NCI-H524 (cell line): ENCODE data around the gene GTF2IRD1.
"Not testable (repeated sequence)": the region's sequence is repeated elsewhere in the genome, so short reads cannot be mapped to it uniquely, and the experiment has no call there.

ENCODE experiments used
- DNase-seq, 2 experiments: peaks; one replicate each; lab custom pipeline; 2025; lab: John Stamatoyannopoulos, UW

The GTF2IRD1 gene

DNA sequence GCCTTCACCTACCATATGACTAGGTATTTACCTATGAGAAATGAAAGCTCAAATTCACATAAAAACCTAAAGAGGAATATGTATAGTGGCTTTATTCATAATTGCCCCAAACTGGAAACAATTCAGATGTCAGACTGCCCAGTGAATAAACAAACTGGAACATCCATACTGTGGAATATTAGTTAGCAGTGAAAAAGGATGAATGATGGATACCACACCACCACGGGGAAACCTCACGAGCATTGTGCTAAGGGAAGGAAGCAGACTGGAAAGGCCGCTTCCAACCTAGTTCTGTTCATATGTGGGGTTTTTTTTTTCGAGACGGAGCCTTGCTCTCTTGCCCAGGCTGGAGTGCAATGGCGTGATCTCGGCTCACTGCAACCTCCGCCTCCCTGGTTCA, 16.8 kb downstream of the GTF2IRD1 start:
- no peak for DNase-seq

DNA sequence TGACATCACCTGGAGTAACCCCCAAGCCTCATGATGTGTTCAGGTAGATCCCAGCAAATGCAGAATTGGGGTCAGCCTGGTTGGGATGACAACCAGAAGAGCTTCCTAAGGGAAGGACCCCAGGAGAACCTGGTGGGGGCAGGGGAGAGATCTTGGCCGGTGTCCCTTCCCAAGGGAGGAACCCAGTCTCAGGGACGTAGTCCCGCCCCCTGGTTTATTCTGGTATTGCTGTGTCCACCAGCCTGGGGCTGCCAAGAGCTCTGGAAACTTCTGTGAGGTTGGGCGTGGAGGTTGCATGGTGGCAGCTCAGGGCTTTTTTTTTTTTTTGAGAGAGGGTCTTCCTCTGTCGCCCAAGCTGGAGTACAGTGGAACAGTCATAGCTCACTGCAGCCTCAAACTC, 19.4 kb downstream of the GTF2IRD1 start:
- no peak for DNase-seq

DNA sequence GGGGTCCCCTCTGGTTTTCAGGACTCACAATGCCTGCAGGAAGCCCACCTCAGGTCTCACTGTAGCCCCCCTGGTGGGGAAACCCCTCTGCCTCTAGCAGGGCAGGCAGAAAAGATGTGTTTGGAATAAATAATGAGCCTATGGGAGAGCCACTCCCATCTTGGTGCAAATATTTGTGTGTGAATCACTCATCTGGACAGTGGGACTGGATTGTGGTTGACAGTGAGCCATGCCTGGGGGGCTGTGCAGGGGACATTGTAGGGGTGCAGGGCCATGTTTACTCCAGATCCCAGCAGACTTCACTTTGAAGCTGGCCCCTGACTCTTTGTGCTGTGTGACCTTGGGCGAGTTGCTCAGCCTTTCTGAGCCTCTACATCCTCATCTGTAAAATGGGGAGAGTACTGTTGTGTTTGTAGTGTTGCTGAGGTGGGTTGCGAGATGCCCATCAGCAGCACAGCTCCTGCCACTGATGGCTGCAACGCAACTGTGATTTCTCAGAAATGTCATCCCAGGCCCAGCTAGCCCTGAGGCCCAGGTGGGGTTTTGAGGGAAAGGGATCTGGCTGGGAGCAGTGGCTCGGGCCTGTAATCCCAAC, 20.7 kb downstream of the GTF2IRD1 start:
- no peak for DNase-seq

DNA sequence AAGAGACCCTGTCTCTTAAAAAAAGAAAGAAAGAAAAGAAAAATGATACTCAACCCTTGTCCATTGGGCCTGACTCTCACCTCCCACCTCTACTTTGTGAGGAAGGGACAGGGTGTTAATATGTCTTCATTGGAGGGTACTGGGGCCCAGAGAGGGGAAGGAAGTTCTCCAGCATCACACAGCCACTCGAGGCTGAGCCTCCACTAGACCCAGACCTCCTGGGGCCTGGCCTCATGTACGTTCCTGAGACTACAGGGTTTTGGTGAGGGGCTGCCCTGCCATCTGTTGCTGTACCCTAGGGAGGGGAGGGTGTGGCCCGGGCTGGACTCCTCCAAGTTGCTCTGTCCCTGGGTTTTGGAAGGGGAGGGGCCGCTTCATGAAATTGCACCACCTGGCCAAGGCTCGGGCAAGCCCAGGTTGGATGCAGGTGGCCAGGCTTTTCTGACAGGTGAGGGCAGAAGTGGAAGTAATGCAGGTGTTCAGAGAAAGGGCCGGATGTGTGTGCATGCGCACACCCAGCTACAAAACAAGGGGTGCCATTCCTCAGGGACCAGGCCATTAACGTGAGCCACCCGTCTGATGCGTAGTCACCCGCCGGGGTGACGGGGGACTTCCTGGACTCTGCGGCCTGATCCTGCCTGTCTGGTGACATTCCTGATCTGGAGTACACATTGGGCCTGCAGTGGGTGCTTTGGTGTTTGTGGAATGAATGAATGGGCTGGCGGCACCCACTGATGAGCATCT, 21.7 kb downstream of the GTF2IRD1 start:
- DNase-seq: no peak

DNA sequence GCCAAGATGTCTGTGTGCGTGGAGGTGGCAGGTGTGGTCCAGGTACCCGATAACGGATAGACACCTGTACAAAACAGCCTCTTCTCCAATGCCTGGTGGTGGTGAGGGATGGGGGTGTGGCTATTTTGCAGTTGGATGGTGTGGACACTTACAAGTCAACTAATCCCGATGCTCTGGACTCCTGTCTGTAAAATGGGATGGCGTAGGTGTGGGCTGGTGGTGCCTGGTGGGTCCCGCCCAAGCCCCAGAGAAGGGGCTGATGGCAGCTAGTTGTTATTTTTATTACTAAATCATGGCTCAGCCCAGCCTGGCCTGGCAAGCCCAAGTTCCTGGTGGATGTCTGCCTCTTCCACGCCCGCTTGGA, 22.3 kb downstream of the GTF2IRD1 start:
- DNase-seq: no peak

DNA sequence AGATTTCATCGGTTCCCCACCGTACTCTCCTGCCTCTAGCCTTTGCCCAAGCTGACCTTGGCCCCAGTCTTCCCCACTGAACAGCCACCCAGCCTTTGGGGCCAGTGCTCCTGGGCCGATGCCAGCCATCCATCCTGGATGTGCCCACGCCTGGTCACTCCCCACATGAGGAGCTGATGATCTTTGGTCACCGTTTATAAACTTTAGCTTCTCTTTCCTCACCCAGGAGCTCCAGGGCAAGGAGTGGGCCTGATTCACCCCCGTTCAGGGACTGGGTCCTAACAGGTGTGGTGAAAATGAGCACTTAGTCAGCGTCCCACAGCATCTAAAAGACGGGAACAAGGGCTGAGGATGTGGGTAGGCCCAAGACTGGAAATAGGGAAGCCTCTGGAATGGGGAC, 22.9 kb downstream of the GTF2IRD1 start:
- DNase-seq: no peak

DNA sequence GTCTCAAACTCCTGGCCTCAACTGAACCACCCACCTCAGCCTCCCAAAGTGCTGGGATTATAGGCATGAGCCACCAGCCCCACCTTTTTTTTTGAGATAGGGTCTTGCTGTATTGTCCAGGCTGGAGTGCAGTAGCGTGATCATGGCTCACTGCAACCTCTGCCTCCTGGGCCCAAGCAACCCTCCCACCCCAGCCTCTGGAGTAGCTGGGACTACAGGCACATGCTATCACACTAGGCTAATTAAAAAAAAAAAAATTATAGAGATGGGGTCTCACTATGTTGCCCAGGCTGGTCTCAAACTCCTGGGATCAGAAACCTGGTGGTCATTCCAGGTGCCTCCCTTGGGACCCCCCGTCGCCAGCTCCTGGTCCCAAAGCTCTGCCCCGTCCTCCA, 25.0 kb downstream of the GTF2IRD1 start:
- DNase-seq: no peak

DNA sequence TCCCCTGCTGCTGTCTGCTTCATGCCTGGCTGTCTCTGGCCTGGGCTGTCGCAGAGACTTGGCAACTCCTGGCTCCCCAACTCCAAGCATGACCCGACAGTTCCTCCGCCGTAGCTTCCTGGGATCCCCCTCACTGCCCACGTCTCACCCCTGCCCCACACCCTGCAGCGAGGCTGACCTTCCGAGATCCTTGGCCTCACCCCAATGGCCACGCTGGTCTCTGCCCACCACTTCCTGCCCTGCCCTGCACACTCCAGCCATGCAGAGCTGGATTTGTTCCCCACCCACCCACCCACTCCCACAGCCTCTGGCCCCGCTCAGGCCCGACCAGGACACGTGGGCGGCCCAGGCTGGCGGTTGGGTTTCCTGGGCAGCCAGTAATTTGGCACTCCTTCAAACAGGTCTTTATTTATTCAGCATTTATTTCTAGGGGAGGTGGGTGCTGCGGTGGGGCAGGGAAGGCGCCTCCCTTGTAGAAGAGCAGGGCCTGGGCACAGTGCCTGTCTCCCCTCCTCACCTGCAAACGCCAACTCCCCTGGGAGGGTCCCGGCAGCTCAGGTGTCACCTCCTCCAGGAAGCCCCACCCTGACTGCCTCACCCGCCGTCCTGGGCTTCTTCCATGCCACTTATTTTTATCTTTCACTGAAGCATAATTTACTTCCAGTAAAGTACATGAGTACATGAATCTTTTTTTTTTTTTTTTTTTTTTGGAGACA, 25.5 kb downstream of the GTF2IRD1 start:
- DNase-seq: no peak

DNA sequence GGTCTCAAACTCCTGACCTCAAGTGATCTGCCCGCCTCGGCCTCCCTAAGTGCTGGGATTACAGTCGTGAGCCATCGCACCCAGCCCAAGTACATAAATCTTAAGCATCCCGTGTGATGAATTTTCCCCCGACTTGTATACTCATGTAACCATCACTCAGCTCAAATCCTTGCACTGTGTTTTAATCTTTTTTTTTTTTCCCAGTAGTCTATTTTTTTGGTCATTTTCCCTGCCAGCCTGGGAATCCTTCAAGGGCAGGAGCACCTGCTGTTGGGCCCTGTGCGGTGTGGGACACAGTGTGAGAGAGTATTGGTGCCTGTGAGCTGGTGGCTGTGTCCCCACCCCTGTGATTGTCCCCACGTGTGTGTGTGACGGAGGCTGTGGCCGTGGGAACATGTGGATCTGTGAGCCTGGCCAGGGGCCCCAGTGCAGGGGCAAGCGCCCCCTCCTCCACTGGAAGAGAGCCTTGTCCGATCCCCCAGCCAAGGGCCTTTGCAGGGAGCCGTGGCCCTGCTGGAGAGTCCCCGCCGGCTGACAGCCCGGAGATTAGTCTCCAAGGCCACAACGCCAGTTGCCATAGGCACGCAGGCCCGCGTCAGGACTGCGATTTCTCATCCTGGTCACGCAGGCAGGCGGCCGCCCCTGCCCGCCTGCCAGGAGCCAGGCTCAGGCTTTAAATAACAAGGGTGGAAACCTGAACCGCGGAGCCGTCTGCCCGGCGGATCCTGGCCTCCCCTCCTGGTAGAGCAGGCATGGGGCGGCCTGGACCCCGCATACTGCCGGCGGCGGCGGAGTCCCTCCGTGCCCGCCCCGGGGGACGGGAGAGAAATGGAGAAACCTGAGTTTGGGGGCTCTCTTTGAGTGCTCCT, 26.5 kb downstream of the GTF2IRD1 start:
- DNase-seq: peak; percentile 71 to 87

DNA sequence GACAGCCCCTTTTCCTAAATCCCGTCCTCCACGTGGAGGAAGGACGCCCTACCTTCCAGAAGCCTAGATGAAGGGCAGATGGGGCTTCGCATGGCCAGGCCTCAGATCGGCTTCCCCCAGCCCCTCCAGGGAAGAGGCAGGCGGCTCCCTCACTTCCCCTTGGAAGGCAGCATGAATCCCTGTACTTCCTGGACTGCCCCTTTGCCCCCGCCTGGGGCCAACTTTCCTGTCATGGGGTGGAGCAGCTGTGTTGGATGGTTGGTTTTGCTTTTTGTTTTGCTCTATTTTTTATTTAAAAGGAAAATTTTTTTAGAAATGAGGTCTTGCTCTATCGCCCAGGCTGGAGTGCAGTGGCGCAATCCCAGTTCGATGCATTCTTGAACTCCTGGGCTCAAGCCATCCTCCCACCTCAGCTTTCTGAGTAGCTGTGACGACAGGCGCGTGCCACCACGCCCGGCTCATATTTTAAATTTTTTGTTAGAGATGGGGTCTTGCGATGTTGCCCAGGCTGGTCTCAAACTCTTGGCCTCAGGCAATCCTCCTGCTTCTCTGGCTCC, 27.2 kb downstream of the GTF2IRD1 start:
- peak in 1 of 2 experiments; percentile 59 for DNase-seq

DNA sequence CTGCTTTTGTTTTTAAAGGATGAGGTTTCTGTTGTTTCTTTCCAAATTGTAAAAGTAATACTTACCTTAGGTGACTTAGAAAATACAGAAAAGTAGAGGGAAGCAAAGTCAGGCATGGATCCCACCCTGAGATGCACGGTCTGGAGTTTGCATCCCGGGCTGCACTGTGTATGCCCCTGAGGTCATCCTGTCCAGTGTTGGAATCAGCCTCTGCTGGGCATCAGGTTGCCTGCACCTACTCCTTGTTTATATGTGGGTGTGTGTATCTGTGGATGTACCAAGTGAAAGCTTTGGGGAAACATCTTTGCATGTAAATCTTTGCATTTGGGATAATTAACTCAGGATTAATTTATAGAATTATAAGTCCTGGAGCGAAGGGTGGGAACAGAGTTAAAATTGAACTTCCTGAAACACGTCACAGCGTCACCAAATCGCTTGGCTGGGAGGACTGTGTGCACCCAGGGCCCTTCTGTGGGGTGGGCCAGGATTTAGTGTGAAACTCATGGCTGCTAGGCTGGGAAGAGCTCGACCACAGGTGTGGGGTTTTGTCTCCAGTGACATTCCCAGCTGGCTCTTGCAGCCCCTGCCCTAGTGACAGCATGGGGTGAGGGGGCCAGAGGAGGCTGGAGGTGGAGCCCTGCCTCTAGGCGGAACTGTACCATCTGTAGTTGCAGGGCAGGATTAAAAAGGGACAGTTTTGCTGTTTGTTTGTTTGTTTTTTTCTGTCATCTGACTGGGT, 27.9 kb downstream of the GTF2IRD1 start:
- DNase-seq: peak in 1 of 2 experiments; percentile 58

DNA sequence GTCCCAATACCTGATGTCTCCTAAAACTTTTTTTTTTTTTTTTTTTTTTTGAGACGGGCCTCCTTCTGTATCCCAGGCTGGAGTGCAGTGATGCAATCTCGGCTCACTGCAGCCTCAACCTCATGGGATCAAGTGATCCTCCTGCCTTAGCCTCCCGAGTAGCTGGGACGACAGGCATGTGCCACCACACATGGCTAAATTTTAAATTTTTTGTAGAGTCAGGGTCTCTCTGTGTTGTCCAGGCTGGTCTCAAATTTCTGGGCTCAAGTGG, 28.4 kb downstream of the GTF2IRD1 start:
- no peak for DNase-seq

DNA sequence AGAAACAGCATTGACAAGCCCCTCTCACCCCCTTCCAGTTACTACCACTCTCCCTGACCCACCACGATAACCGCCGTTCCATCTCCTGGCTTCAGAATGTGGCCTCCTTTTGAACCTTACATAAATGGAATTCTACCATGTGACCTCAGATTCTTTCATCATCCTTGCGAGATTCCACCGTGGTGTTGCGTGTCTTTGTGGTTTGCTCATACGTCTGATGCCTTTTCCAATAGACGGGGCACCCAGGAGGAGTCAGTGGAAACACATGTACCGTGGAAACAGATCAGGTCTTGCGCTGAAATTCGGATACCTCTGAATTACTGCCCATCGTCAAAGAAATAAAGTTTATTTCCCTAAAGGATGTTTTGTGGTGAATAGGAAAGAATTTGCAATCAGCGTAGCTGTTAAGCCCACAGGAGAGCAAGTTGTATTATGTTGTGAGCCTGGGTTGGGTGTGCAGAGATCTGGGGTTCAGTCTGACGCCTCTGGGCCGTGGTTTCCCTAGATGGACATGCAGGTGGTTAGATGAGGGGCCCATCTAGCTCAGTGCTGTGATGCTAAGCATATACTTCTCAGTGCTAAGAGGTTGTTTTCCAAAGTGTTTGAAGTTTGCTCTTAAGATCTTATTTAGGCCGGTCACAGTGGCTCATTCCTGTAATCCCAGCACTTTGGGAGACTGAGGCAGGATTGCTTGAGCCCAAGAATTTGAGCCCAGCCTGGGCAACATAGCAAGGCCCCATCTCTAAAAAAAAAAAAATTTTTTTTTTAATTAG, 29.1 kb downstream of the GTF2IRD1 start:
- no peak for DNase-seq

DNA sequence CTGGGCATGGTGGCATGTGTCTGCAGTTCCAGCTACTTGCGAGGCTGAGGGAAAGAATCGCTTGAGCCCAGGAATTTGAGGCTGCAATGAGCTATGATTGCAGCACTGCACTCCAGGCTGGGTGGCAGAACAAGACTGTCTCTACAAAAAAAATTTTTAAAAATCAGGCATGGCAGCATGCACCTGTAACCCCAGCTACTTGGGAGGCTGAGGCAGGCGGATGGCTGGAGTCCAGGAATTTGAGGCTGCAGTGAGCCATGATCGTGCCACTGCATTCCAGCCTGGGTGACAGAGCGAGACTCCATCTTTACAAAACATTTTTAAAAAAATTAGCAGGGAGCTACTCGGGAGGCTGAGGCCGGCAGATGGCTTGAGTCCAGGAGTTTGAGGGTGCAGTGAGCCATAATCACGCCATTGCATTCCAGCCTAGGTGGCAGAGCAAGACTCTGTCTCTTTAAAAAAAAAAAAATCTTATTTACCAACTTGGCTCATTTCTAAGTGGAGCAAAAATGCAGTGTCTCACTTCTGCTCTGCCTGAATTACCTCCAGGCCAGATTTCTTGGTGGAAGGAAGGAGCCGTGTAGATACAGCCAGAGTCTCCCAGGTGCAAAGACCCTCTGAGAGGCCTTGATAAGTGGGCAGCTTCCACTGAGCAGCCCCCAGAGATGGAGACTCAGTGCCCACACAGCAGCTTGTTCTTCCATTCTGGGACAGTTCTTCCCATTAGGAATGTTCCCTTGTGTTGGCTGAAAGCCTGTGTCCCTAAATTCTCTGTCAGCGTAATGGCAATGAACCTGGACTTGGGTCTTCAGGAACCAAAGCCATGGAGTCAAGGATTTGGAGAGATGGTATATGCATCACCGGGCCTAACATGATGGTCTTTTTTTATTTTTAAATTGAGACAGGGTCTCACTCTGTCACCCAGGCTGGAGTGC, 30.0 kb downstream of the GTF2IRD1 start:
- no peak for DNase-seq

DNA sequence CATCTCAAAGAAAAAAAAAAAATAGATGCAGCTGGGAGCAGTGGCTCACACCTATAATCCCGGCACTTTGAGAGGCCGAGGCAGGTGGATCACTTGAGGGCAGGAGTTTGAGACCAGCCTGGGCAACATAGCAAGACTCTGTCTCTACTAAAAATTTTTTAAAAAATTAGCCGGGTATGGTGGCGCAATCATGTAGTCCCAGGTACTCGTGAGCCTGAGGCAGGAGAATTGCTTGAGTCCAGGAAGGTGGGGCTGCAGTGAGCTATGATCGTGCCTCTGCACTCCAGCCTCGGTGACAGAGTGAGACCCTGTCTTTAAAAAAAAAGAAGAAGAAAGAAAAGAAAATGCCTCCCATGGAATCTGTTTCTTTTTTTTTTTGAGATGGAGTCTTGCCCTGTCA, 31.9 kb downstream of the GTF2IRD1 start:
- DNase-seq: no peak

DNA sequence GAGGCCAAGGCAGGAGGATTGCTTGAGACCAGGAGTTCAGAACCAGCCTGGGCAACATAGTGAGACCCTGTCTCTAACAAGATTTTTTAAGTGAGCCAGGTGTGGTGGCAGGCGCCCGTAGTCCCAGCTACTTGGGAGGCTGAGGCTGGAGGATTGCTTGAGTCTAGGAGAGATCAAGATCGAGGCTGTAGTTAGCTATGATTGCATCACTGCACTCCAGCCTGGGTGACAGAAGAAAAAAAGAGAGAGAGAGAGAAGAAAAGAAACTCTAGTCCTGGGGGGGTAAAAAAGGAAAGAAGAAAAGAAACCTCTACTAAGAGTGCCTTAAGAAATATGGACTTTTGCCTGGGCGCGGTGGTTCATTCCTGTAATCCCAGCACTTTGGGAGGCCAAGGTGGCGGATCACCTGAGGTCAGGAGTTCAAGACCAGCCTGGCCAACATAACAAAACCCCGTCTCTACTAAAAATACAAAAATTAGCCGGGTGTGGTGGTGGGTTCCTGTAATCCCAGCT, 34.9 kb downstream of the GTF2IRD1 start:
- DNase-seq: not testable (repeated sequence)

DNA sequence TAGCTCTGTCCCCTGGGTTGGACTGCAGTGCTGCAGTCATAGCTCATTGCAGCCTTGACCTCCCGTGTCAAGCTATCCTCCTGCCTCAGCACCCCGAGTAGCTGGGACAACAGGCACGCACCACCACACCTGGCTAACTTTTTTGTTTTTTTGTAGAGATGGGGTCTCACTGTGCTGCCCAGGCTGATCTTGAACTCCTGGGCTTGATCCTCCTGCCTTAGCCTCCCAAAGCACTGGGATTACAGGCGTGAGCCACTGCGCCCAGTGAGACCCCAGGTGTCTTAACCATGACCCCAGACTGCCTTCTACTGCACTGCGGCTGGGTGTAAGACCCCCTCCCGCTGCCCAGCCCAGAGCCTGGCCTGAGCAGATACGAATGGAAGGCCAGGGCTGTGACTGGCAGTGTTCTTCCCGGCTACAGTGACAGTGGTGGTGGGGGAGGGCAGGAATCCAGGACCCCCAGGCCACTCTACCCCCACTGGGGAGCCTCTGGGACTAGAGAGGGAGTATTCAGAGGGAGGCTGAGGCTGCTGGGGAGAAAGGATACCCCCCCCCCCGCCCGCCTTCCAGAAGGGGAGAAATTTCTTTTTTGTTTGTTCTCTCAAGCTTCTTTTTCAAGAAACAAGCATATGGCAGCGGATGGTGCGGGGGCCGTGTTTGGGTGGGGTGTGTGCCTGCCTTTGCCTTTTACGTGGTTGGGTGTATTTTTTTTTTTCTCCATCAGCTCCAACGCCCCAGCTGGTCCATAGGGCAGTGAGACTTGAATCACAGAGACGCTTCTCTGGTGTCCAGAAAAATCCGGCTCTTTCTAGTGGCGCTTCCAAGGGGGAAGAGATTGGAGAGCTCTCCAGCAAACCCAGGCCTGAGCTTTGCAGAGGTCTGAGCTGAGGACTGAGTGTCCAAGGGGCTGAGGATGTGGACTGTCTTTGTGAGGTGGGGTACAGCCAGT, 36.6 kb downstream of the GTF2IRD1 start:
- no peak for DNase-seq

DNA sequence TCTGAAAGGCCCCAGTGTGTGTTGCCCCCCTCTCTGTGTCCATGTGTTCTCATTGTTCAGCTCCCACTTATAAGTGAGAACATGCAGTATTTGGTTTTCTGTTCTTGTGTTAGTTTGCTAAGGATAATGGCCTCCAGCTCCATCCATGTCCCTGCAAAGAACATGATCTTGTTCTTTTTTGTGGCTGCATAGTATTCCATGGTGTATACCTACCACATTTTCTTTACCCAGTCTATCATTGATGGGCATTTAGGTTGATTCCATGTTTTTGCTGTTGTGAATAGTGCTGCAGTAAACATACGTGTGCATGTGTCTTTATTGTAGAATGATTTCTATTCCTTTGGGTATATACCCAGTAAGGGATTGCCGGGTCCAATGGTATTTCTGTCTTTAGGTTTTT, 37.8 kb downstream of the GTF2IRD1 start:
- DNase-seq: not testable (repeated sequence)
